GM12878 (cell line): Measurements from ENCODE around the gene GADL1. TPM values are rescaled to one million over a fixed set of nuclear protein-coding genes. Genes with fewer than 3 reads are reported as not detected.

Experiments used
- ATAC-seq: fragments of 200-7000 bp; cut with Tn5 transposase; 3 replicates; pipeline ENCODE4 v1.9.1; 2020; ENCODE audit warnings: mild to moderate bottlenecking, moderate library complexity
- BruUV-seq: library from RNA; stranded (reverse); fragments of 400-500 nt; replicated peaks from 2 replicates; lab custom pipeline; 2021; lab: Mats Ljungman, UMichigan
- CTCF ChIA-PET: fragments of 300-600 bp; sonication (Branson Sonifier 250); formaldehyde crosslinking; extraction: SDS; loops from one replicate; lab custom pipeline; 2021; ENCODE audit warnings: inconsistent platforms; lab: Yijun Ruan, JAX
- POLR2A ChIA-PET: fragments of 350-600 bp; formaldehyde crosslinking; extraction: SDS; loops from one replicate; lab custom pipeline; 2021; ENCODE audit warnings: inconsistent platforms; lab: Charles Lee
- RAD21 ChIA-PET: fragments of 300-600 bp; sonication (Branson Sonifier 250); formaldehyde crosslinking; loops from one replicate; lab custom pipeline; 2023; ENCODE audit warnings: antibody characterized with exemption; ENCODE audit not compliant: unreplicated experiment; lab: Charles Lee
- SMC1A ChIA-PET: fragments of 300-600 bp; sonication (Branson Sonifier 250); formaldehyde crosslinking; loops from one replicate; lab custom pipeline; 2023; ENCODE audit not compliant: unreplicated experiment, uncharacterized antibody; lab: Charles Lee
- DNase-seq: peaks from one replicate; pipeline ENCODE4 v3.0.0-alpha.2; 2011; ENCODE audit warnings: low read depth, low spot score
- FAIRE-seq: peaks from 3 replicates; lab custom pipeline; 2011; peaks lifted over from hg19 to GRCh38; lab: Jason Lieb, UNC
- H2AFZ ChIP-seq: 2 replicates; pipeline ENCODE4 v1.6.0; 2011; ENCODE audit warnings: low read depth, low read length, control low read depth; ENCODE audit not compliant: control insufficient read depth
- H3K27ac ChIP-seq: 2 replicates; pipeline ENCODE4 v1.5.1; 2011; ENCODE audit warnings: control low read depth; ENCODE audit not compliant: control insufficient read depth, insufficient read depth
- H3K27me3 ChIP-seq, 2 experiments: replicated peaks in 1 of 2; 2 replicates each; pipeline versions ENCODE4 v1.6.0 to v1.6.1; 2011; ENCODE audit warnings: low read length in 1 of 2; ENCODE audit not compliant: control insufficient read depth in 2 of 2, insufficient read depth in 2 of 2
- H3K36me3 ChIP-seq, 2 experiments: 2 replicates each; pipeline ENCODE4 v1.5.1; 2011; ENCODE audit warnings: low read length in 1 of 2; ENCODE audit not compliant: control insufficient read depth in 2 of 2, insufficient read depth in 2 of 2
- H3K4me1 ChIP-seq: 2 replicates; pipeline ENCODE4 v1.6.1; 2011; ENCODE audit warnings: mild to moderate bottlenecking, low read length, moderate library complexity, mixed read lengths; ENCODE audit not compliant: control insufficient read depth, insufficient read depth
- H3K4me2 ChIP-seq: 2 replicates; pipeline ENCODE4 v1.6.0; 2011; ENCODE audit warnings: control low read depth; ENCODE audit not compliant: control insufficient read depth, insufficient read depth
- H3K4me3 ChIP-seq: fragments of 200-600 bp; sonication (generic); 2 replicates; pipeline ENCODE4 v1.5.1; 2016
- H3K79me2 ChIP-seq: 2 replicates; pipeline ENCODE4 v1.6.0; 2011; ENCODE audit warnings: low read length; ENCODE audit not compliant: control insufficient read depth, insufficient read depth
- H3K9ac ChIP-seq: 2 replicates; pipeline ENCODE4 v1.8.0; 2011; ENCODE audit warnings: low read length, control low read depth, mixed read lengths; ENCODE audit not compliant: control insufficient read depth, insufficient read depth
- H3K9me3 ChIP-seq: replicated peaks from 3 replicates; pipeline ENCODE4 v1.5.1; 2011; ENCODE audit warnings: mild to moderate bottlenecking, low read length; ENCODE audit not compliant: control insufficient read depth, insufficient read depth
- H4K20me1 ChIP-seq: 2 replicates; pipeline ENCODE4 v1.6.0; 2011; ENCODE audit not compliant: control insufficient read depth, insufficient read depth
- ESRRA ChIP-seq: IDR thresholded peaks from 2 replicates; pipeline ENCODE4 v1.6.1; 2012; ENCODE audit warnings: mild to moderate bottlenecking, low read length, improper control_type of control experiment
- ETV6 ChIP-seq, 2 experiments: fragments of 450-650 bp in 1 of 2; IDR thresholded peaks in 1 of 2; conservative IDR thresholded peaks in 1 of 2; 2 replicates each; pipeline ENCODE4 v1.6.1; 2014; ENCODE audit warnings: antibody characterized with exemption in 1 of 2, borderline replicate concordance in 1 of 2, low read depth in 1 of 2, mild to moderate bottlenecking in 1 of 2, moderate library complexity in 1 of 2
- FOXK2 ChIP-seq: fragments of 450-650 bp; IDR thresholded peaks from 2 replicates; pipeline ENCODE4 v1.6.1; 2017; ENCODE audit warnings: mild to moderate bottlenecking, moderate library complexity
- GATAD2B ChIP-seq: fragments of 450-650 bp; conservative IDR thresholded peaks from 2 replicates; pipeline ENCODE4 v1.6.1; 2017; ENCODE audit warnings: low read depth, mild to moderate bottlenecking, moderate library complexity
- HDGF ChIP-seq: fragments of 450-650 bp; IDR thresholded peaks from 2 replicates; pipeline ENCODE4 v1.6.1; 2016; ENCODE audit warnings: antibody characterized with exemption
- MYC ChIP-seq: IDR thresholded peaks from 2 replicates; pipeline ENCODE4 v1.6.1; 2011; ENCODE audit warnings: mild to moderate bottlenecking, low read length, moderate library complexity, inconsistent platforms; ENCODE audit not compliant: insufficient read depth, insufficient replicate concordance, insufficient read length, severe bottlenecking
- NR2F1 ChIP-seq: fragments of 450-650 bp; conservative IDR thresholded peaks from 2 replicates; pipeline ENCODE4 v1.6.1; 2017; ENCODE audit warnings: mild to moderate bottlenecking
- NRF1 ChIP-seq: conservative IDR thresholded peaks from 2 replicates; pipeline ENCODE4 v1.6.1; 2011; ENCODE audit warnings: mild to moderate bottlenecking, low read depth, low read length, improper control_type of control experiment
- RAD21 ChIP-seq: IDR thresholded peaks from 2 replicates; pipeline ENCODE4 v1.6.1; 2011; ENCODE audit warnings: mild to moderate bottlenecking, low read depth, low read length, moderate library complexity; ENCODE audit not compliant: insufficient read depth
- RB1 ChIP-seq: fragments of 450-650 bp; formaldehyde crosslinking; IDR thresholded peaks from 2 replicates; pipeline ENCODE4 v1.6.1; 2017; ENCODE audit warnings: mild to moderate bottlenecking, borderline replicate concordance
- RBBP5 ChIP-seq: fragments of 200-600 bp; sonication (generic); conservative IDR thresholded peaks from 2 replicates; pipeline ENCODE4 v1.6.1; 2016
- RCOR1 ChIP-seq: conservative IDR thresholded peaks from 2 replicates; pipeline ENCODE4 v1.6.1; 2012; ENCODE audit warnings: low read depth, low read length, improper control_type of control experiment
- SMAD5 ChIP-seq: IDR thresholded peaks from 2 replicates; pipeline ENCODE4 v1.6.1; 2016; ENCODE audit warnings: antibody characterized with exemption, low read depth
- SMARCA5 ChIP-seq: fragments of 450-650 bp; IDR thresholded peaks from 2 replicates; pipeline ENCODE4 v1.6.1; 2017; ENCODE audit warnings: mild to moderate bottlenecking
- STAT1 ChIP-seq: fragments of 450-650 bp; conservative IDR thresholded peaks from 2 replicates; pipeline ENCODE4 v1.6.1; 2014; ENCODE audit warnings: antibody characterized with exemption, mild to moderate bottlenecking
- SUPT20H ChIP-seq: IDR thresholded peaks from 2 replicates; pipeline ENCODE4 v1.6.1; 2011; ENCODE audit warnings: low read depth, mild to moderate bottlenecking, low read length, moderate library complexity, borderline replicate concordance; ENCODE audit not compliant: control insufficient read depth
- TCF3 ChIP-seq: IDR thresholded peaks from 2 replicates; pipeline ENCODE4 v1.6.1; 2012; ENCODE audit warnings: low read depth, mild to moderate bottlenecking, low read length, borderline replicate concordance; ENCODE audit not compliant: insufficient read depth
- ZNF207 ChIP-seq: fragments of 450-650 bp; IDR thresholded peaks from 2 replicates; pipeline ENCODE4 v1.6.1; 2014; ENCODE audit warnings: antibody characterized with exemption, mild to moderate bottlenecking, borderline replicate concordance
- WGBS: methylation state at CpG from one replicate; pipeline ENCODE4 v1.1.6; 2016; ENCODE audit warnings: low lambda C conversion rate; ENCODE audit not compliant: insufficient replicate concordance, insufficient coverage; ENCODE audit errors: missing lambda C conversion rate; 5-methylcytosine and 5-hydroxymethylcytosine counted together
- in situ Hi-C: fragments of 300-500 bp; cut with MboI; formaldehyde crosslinking; loops from 9 replicates; pipeline ENCODE4 v1.14.3; 2018; ENCODE audit warnings: mixed read lengths
- intact Hi-C: fragments of 100-400 bp; cut with micrococcal nuclease; formaldehyde crosslinking; loops from one replicate; pipeline ENCODE4 v1.14.2; 2022; ENCODE audit not compliant: unreplicated experiment
- polyA plus RNA-seq, 11 experiments: library from polyadenylated mRNA; depleted of rRNA in 4 of 11; unstranded in 6 of 11; stranded (reverse) in 5 of 11; fragments of >200 nt; fragmentation: Nextera tagmentation in 4 of 11; fragmentation: Illumina TruSeq in 1 of 11; extraction: Ambion mirVana in 4 of 11; extraction: Trizol in 1 of 11; gene quantifications; 1 replicate in 1 of 11; 2 replicates in 10 of 11; pipeline versions ENCODE4 v1.2.1 to v1.2.3, GENCODE V29; 2011 to 2016; ENCODE audit warnings: inconsistent platforms in 2 of 11, missing spikeins in 2 of 11, low read depth in 1 of 11
- total RNA-seq, 4 experiments: library from RNA; depleted of rRNA in 3 of 4; stranded (reverse); fragments of >200 nt in 3 of 4; fragmentation: Illumina TruSeq in 1 of 4; extraction: Trizol in 1 of 4; gene quantifications; 2 replicates each; pipeline versions ENCODE4 v1.2.1 to v1.2.3, GENCODE V29; 2013 to 2021
- TF ChIP-seq, protein P1 (sequence below): fragments of 450-650 bp; IDR thresholded peaks from 2 replicates; pipeline ENCODE4 v1.6.1; 2016; ENCODE audit warnings: mild to moderate bottlenecking
- TF ChIP-seq, protein P2 (sequence below), 3 experiments: IDR thresholded peaks in 2 of 3; conservative IDR thresholded peaks in 1 of 3; 2 replicates each; pipeline ENCODE4 v1.5.1; 2011; ENCODE audit warnings: low read depth in 3 of 3, low read length in 3 of 3, mild to moderate bottlenecking in 3 of 3, control low read depth in 2 of 3, moderate library complexity in 2 of 3, inconsistent platforms in 1 of 3, mixed read lengths in 1 of 3; ENCODE audit not compliant: control insufficient read depth in 2 of 3, insufficient read depth in 1 of 3; ENCODE audit errors: extremely low read depth in 1 of 3

Gene GADL1
- total and polyA plus RNA-seq, 10 of the 15 experiments (the other 5 are each of a cell fraction or from before 2014, with no cell fraction given), result 0.04 TPM; not detected in 9

DNA sequence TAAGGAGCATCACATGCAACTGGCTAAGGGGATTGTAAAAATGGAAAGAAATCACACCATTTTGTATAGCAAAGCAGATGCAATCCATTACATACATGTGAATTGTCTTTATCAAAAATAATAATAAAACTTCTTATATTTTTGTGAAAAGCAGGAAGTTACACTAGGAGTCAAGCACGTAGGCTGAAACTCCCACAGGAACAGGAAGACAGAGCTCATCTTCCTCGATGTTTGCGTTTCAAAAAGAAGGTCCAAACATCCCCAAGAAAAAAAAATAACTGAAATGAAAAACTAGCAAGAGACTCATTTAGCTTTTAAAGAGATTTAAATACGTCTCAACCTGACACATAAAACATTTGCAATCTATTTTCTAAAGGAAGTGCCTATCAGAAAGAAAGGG, 181.5 kb downstream of the GADL1 start (continued):
- no peak for TF ChIP-seq TCF3
- TF ChIP-seq, protein P1, sequence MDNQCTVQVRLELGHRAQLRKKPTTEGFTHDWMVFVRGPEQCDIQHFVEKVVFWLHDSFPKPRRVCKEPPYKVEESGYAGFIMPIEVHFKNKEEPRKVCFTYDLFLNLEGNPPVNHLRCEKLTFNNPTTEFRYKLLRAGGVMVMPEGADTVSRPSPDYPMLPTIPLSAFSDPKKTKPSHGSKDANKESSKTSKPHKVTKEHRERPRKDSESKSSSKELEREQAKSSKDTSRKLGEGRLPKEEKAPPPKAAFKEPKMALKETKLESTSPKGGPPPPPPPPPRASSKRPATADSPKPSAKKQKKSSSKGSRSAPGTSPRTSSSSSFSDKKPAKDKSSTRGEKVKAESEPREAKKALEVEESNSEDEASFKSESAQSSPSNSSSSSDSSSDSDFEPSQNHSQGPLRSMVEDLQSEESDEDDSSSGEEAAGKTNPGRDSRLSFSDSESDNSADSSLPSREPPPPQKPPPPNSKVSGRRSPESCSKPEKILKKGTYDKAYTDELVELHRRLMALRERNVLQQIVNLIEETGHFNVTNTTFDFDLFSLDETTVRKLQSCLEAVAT, result no peak
- TF ChIP-seq FOXK2, result no peak
- no peak for TF ChIP-seq NRF1
- TF ChIP-seq GATAD2B, result no peak
- no peak for TF ChIP-seq ZNF207
- no peak for TF ChIP-seq MYC

DNA sequence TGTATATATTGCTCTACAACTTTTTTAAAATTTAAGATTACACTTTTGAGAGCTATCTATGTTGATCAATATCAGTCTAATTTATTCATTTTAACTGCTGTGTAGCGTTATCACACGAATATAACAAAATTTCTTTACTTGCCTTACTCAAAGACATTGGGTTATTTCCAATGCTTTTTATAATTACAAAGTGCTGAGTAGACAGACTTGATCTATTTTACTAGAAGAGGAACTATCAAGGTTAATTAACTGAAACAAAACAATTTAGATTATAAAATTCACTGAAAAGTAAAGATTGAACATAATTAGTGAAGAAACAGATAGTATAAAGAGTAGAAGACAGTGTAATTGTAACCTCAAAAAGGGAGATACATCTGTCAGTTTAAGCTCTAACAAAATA, 182.6 kb downstream of the GADL1 start:
- no peaks in the 10 kb centered on the region for H3K9me3 ChIP-seq
- in situ Hi-C loops, result no loop called here
- CTCF ChIA-PET, result no interaction called here
- no peaks in the 10 kb centered on the region for H3K4me1 ChIP-seq
- no peak overlapping the region for H2AFZ ChIP-seq
- H3K27me3 ChIP-seq, result no peaks in the 10 kb centered on the region
- BruUV-seq, result no TSS peak
- H3K4me2 ChIP-seq, result no peak overlapping the region
- no peak for TF ChIP-seq STAT1
- TF ChIP-seq RBBP5, result no peak
- no peak for TF ChIP-seq SMAD5
- no peak for TF ChIP-seq NR2F1
- TF ChIP-seq SUPT20H, result no peak
- no peak for TF ChIP-seq SMARCA5
- TF ChIP-seq HDGF, result no peak
- no peak for TF ChIP-seq RAD21
- TF ChIP-seq ETV6 (conservative IDR thresholded peaks at IDR 0.05 in 1 of 2, IDR thresholded peaks at IDR 0.05 in 1 of 2; ENCODE audit: borderline replicate concordance in 1 of 2, low read depth in 1 of 2), result no peak
- no peak for TF ChIP-seq RB1
- no peak for TF ChIP-seq ESRRA
- no peak for TF ChIP-seq TCF3
- TF ChIP-seq, protein P2, sequence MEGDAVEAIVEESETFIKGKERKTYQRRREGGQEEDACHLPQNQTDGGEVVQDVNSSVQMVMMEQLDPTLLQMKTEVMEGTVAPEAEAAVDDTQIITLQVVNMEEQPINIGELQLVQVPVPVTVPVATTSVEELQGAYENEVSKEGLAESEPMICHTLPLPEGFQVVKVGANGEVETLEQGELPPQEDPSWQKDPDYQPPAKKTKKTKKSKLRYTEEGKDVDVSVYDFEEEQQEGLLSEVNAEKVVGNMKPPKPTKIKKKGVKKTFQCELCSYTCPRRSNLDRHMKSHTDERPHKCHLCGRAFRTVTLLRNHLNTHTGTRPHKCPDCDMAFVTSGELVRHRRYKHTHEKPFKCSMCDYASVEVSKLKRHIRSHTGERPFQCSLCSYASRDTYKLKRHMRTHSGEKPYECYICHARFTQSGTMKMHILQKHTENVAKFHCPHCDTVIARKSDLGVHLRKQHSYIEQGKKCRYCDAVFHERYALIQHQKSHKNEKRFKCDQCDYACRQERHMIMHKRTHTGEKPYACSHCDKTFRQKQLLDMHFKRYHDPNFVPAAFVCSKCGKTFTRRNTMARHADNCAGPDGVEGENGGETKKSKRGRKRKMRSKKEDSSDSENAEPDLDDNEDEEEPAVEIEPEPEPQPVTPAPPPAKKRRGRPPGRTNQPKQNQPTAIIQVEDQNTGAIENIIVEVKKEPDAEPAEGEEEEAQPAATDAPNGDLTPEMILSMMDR (IDR thresholded peaks at IDR 0.05 in 2 of 3, conservative IDR thresholded peaks at IDR 0.05 in 1 of 3; ENCODE audit: control insufficient read depth in 2 of 3, extremely low read depth in 1 of 3, insufficient read depth in 1 of 3, low read depth in 3 of 3, low read length in 3 of 3), result no peak
- no peak for TF ChIP-seq RCOR1
- DNase-seq, result no peak
- no peaks in the 10 kb centered on the region for H3K36me3 ChIP-seq
- POLR2A ChIA-PET, result no interaction called here
- H3K79me2 ChIP-seq, result no peaks in the 10 kb centered on the region
- RAD21 ChIA-PET, result no interaction called here
- FAIRE-seq, result no peak
- no peak overlapping the region for H3K9ac ChIP-seq
- ATAC-seq, result no peak
- no peaks in the 10 kb centered on the region for H4K20me1 ChIP-seq
- H3K4me3 ChIP-seq, result no peak overlapping the region
- intact Hi-C loops, result no loop called here
- WGBS, result 2% methylated on average over 2 of the region's 2 CpGs
- SMC1A ChIA-PET, result no interaction called here
- H3K27ac ChIP-seq, result no peak overlapping the region
